H9 (cell line): ENCODE results near the gene EBLN2. TPM values are rescaled to one million over a fixed set of nuclear protein-coding genes. Genes with fewer than 3 reads are reported as not detected.

Experiments
- DNase-seq: peaks from one replicate; pipeline ENCODE4 v3.0.0-alpha.2; 2017
- H2AFZ ChIP-seq: one replicate; pipeline ENCODE4 v1.6.1; 2013; ENCODE audit warnings: mild to moderate bottlenecking, low read length, control low read depth, moderate library complexity
- H2AK5ac ChIP-seq: 2 replicates; pipeline ENCODE4 v1.6.1; 2013; ENCODE audit warnings: low read length, control low read depth, mixed read lengths; ENCODE audit not compliant: insufficient read length
- H2BK120ac ChIP-seq: one replicate; pipeline ENCODE4 v1.6.1; 2013; ENCODE audit warnings: low read depth, mild to moderate bottlenecking, low read length, control low read depth, inconsistent platforms; ENCODE audit not compliant: poor library complexity, severe bottlenecking
- H2BK12ac ChIP-seq: 2 replicates; pipeline ENCODE4 v1.6.1; 2013; ENCODE audit warnings: low read length, control low read depth, mixed read lengths, low read depth; ENCODE audit not compliant: insufficient read length
- H2BK15ac ChIP-seq: 2 replicates; pipeline ENCODE4 v1.6.1; 2013; ENCODE audit warnings: low read depth, low read length, control low read depth
- H2BK20ac ChIP-seq: one replicate; pipeline ENCODE4 v1.6.1; 2013; ENCODE audit warnings: low read depth, mild to moderate bottlenecking, low read length, control low read depth, inconsistent platforms; ENCODE audit not compliant: poor library complexity, severe bottlenecking
- H2BK5ac ChIP-seq: 2 replicates; pipeline ENCODE4 v1.6.1; 2013; ENCODE audit warnings: low read length, control low read depth, mixed read lengths; ENCODE audit not compliant: insufficient read length
- H3K14ac ChIP-seq: 2 replicates; pipeline ENCODE4 v1.6.1; 2013; ENCODE audit warnings: low read length, control low read depth; ENCODE audit not compliant: insufficient read depth
- H3K18ac ChIP-seq: 2 replicates; pipeline ENCODE4 v1.6.1; 2013; ENCODE audit warnings: low read depth, mild to moderate bottlenecking, mixed read lengths, low read length, control low read depth; ENCODE audit not compliant: insufficient read length
- H3K23ac ChIP-seq: 2 replicates; pipeline ENCODE4 v1.6.1; 2013; ENCODE audit warnings: low read length, control low read depth, mixed read lengths, low read depth; ENCODE audit not compliant: insufficient read length
- H3K23me2 ChIP-seq: 2 replicates; pipeline ENCODE4 v1.6.1; 2013; ENCODE audit warnings: low read depth, mild to moderate bottlenecking, mixed read lengths, low read length, control low read depth; ENCODE audit not compliant: insufficient read length, poor library complexity, severe bottlenecking
- H3K27ac ChIP-seq: 2 replicates; pipeline ENCODE4 v1.5.1; 2013; ENCODE audit warnings: low read length, control low read depth, mixed read lengths, low read depth; ENCODE audit not compliant: insufficient read length
- H3K27me3 ChIP-seq: 2 replicates; pipeline ENCODE4 v1.6.1; 2013; ENCODE audit warnings: low read length, control low read depth, inconsistent platforms; ENCODE audit not compliant: insufficient read depth
- H3K4ac ChIP-seq: 2 replicates; pipeline ENCODE4 v1.6.1; 2013; ENCODE audit warnings: low read depth, mild to moderate bottlenecking, control low read depth, inconsistent platforms, low read length, moderate library complexity
- H3K4me1 ChIP-seq: 2 replicates; pipeline ENCODE4 v1.6.1; 2013; ENCODE audit warnings: low read length, control low read depth, inconsistent platforms; ENCODE audit not compliant: insufficient read depth
- H3K4me2 ChIP-seq: 2 replicates; pipeline ENCODE4 v1.6.1; 2013; ENCODE audit warnings: low read length, control low read depth, mixed read lengths; ENCODE audit not compliant: insufficient read length, insufficient read depth
- H3K56ac ChIP-seq: 2 replicates; pipeline ENCODE4 v1.6.1; 2013; ENCODE audit warnings: low read depth, mild to moderate bottlenecking, mixed read lengths, low read length, control low read depth; ENCODE audit not compliant: insufficient read length
- H3K79me1 ChIP-seq: 2 replicates; pipeline ENCODE4 v1.6.1; 2013; ENCODE audit warnings: low read depth, mild to moderate bottlenecking, moderate library complexity, low read length, control low read depth, inconsistent platforms; ENCODE audit not compliant: insufficient read depth, poor library complexity, severe bottlenecking
- H3K79me2 ChIP-seq: 2 replicates; pipeline ENCODE4 v1.6.1; 2013; ENCODE audit warnings: low read length, control low read depth, inconsistent platforms; ENCODE audit not compliant: insufficient read depth
- H3K9ac ChIP-seq: 2 replicates; pipeline ENCODE4 v1.6.1; 2013; ENCODE audit warnings: low read length, control low read depth, mixed read lengths; ENCODE audit not compliant: insufficient read length; ENCODE audit errors: extremely low read depth
- H3K9me3 ChIP-seq: one replicate; pipeline ENCODE4 v1.6.1; 2013; ENCODE audit warnings: low read depth, low read length, inconsistent platforms; ENCODE audit not compliant: control insufficient read depth
- H3T11ph ChIP-seq: one replicate; pipeline ENCODE4 v1.6.1; 2013; ENCODE audit warnings: mild to moderate bottlenecking, low read length, control low read depth, inconsistent platforms
- H4K20me1 ChIP-seq: one replicate; pipeline ENCODE4 v1.6.1; 2013; ENCODE audit not compliant: control insufficient read depth, insufficient read length, insufficient read depth
- H4K5ac ChIP-seq: 2 replicates; pipeline ENCODE4 v1.6.1; 2013; ENCODE audit warnings: low read depth, mild to moderate bottlenecking, mixed read lengths, low read length, control low read depth; ENCODE audit not compliant: insufficient read length
- H4K8ac ChIP-seq: replicated peaks from 2 replicates; pipeline ENCODE4 v1.6.1; 2013; ENCODE audit warnings: low read length, control low read depth, mixed read lengths, low read depth; ENCODE audit not compliant: insufficient read length
- H4K91ac ChIP-seq: 2 replicates; pipeline ENCODE4 v1.6.1; 2013; ENCODE audit warnings: low read depth, mild to moderate bottlenecking, moderate library complexity, mixed read lengths, low read length, control low read depth; ENCODE audit not compliant: insufficient read length
- H3K27ac Mint-ChIP-seq, 3 experiments: 2 replicates in 2 of 3; 3 replicates in 1 of 3; pipeline ENCODE4 v1.8.0; 2020 to 2021; ENCODE audit warnings: mixed read lengths in 3 of 3, mild to moderate bottlenecking in 1 of 3, moderate library complexity in 1 of 3
- H3K27me3 Mint-ChIP-seq: 2 replicates; pipeline ENCODE4 v1.8.0; 2021; ENCODE audit warnings: low read depth, mild to moderate bottlenecking, moderate library complexity, mixed read lengths
- H3K36me3 Mint-ChIP-seq, 3 experiments: 2 replicates in 2 of 3; 3 replicates in 1 of 3; pipeline ENCODE4 v1.8.0; 2020 to 2021; ENCODE audit warnings: low read depth in 3 of 3, mixed read lengths in 3 of 3; ENCODE audit not compliant: insufficient read depth in 1 of 3
- H3K4me1 Mint-ChIP-seq, 2 experiments: 2 replicates each; pipeline ENCODE4 v1.8.0; 2020; ENCODE audit warnings: mixed read lengths in 2 of 2
- H3K4me3 Mint-ChIP-seq, 2 experiments: 2 replicates in 1 of 2; 3 replicates in 1 of 2; pipeline ENCODE4 v1.8.0; 2020 to 2021; ENCODE audit warnings: mild to moderate bottlenecking in 2 of 2, mixed read lengths in 2 of 2, moderate library complexity in 1 of 2
- H3K9me3 Mint-ChIP-seq, 2 experiments: 2 replicates in 1 of 2; 3 replicates in 1 of 2; pipeline ENCODE4 v1.8.0; 2020; ENCODE audit warnings: mild to moderate bottlenecking in 2 of 2, mixed read lengths in 2 of 2, moderate library complexity in 1 of 2
- WGBS: extraction: QIAGEN DNeasy Blood & Tissue Kit; methylation state at CpG from one replicate; pipeline ENCODE4 v1.1.7; 2013; ENCODE audit warnings: missing lambda C conversion rate, low lambda C conversion rate, mixed read lengths; ENCODE audit not compliant: insufficient read length; ENCODE audit errors: extremely low coverage; 5-methylcytosine and 5-hydroxymethylcytosine counted together
- total RNA-seq: library from RNA; stranded (reverse); gene quantifications from 2 replicates; pipeline ENCODE4 v1.2.1, GENCODE V29; 2021
- TF ChIP-seq, protein P1 (sequence below): fragments of 200-600 bp; sonication (generic); conservative IDR thresholded peaks from 3 replicates; pipeline ENCODE4 v1.8.0; 2021; ENCODE audit warnings: antibody characterized with exemption, mild to moderate bottlenecking

Gene EBLN2
- total RNA-seq, 1 experiment from 2014 or later, result 6.1 TPM

DNA sequence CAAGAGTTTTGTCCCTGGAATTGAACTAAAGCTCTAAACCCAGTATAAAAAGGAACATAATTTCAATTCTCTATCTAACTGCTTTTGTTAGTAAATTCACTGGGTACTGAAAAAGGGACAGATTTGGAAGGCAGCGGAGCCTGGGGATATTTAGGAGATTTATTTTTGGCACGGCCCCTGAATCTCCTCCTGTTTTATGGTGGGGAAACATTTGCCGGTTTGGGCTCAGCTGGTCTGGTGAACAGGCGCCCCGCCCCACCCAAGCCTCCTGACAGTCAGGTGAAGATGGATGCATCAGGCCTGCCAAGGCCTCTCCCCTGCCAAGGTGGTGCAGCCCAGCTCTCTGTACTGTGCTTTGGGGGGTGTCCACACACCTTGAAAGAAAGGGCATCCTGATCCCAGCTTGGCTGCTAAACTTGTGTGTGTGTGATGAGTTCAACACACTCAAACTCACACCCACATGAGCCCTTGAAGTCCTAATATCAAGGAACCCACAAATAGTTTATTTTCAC is 46.3 kb downstream of the EBLN2 start:
- H3K23ac ChIP-seq, result no peak overlapping the region
- no peaks in the 10 kb centered on the region for H3K27me3 ChIP-seq
- H3K4ac ChIP-seq, result no peak overlapping the region
- no peaks in the 10 kb centered on the region for H3K79me1 ChIP-seq
- no peak overlapping the region for H2BK12ac ChIP-seq
- no peak overlapping the region for H4K91ac ChIP-seq
- no peak overlapping the region for H2BK20ac ChIP-seq
- H3K36me3 Mint-ChIP-seq, result no peaks in the 10 kb centered on the region
- H2BK15ac ChIP-seq, result no peak overlapping the region
- DNase-seq, result no peak
- H2AK5ac ChIP-seq, result no peak overlapping the region
- WGBS, result no CpG with 5 or more reads among the region's 5 CpGs
- H3K23me2 ChIP-seq, result no peaks in the 10 kb centered on the region
- no peaks in the 10 kb centered on the region for H3K9me3 ChIP-seq
- no peak overlapping the region for H3K27ac ChIP-seq
- no peak overlapping the region for H2BK120ac ChIP-seq
- no peak overlapping the region for H3K56ac ChIP-seq
- H3K9ac ChIP-seq, result no peak overlapping the region
- no peak overlapping the region for H3K4me3 Mint-ChIP-seq
- H3K79me2 ChIP-seq, result no peaks in the 10 kb centered on the region
- H4K20me1 ChIP-seq, result no peaks in the 10 kb centered on the region
- H3K18ac ChIP-seq, result no peak overlapping the region
- no peak overlapping the region for H3K27ac Mint-ChIP-seq
- no peak overlapping the region for H2BK5ac ChIP-seq
- H4K5ac ChIP-seq, result no peak overlapping the region
- H3T11ph ChIP-seq, result no peak overlapping the region
- no peak overlapping the region for H3K4me2 ChIP-seq
- 0 out of 2 replicates have a peak, but pooled peaks cover 2% of the 10 kb centered on the region for H3K27me3 Mint-ChIP-seq
- H4K8ac ChIP-seq, result no peak overlapping the region
- TF ChIP-seq, protein P1, sequence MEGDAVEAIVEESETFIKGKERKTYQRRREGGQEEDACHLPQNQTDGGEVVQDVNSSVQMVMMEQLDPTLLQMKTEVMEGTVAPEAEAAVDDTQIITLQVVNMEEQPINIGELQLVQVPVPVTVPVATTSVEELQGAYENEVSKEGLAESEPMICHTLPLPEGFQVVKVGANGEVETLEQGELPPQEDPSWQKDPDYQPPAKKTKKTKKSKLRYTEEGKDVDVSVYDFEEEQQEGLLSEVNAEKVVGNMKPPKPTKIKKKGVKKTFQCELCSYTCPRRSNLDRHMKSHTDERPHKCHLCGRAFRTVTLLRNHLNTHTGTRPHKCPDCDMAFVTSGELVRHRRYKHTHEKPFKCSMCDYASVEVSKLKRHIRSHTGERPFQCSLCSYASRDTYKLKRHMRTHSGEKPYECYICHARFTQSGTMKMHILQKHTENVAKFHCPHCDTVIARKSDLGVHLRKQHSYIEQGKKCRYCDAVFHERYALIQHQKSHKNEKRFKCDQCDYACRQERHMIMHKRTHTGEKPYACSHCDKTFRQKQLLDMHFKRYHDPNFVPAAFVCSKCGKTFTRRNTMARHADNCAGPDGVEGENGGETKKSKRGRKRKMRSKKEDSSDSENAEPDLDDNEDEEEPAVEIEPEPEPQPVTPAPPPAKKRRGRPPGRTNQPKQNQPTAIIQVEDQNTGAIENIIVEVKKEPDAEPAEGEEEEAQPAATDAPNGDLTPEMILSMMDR, result no peak
- no peak overlapping the region for H2AFZ ChIP-seq
- no peak overlapping the region for H3K14ac ChIP-seq
- peaks cover 0 to 1% of the 10 kb centered on the region in 2 experiments; a peak in 1 of 5 replicates for H3K9me3 Mint-ChIP-seq
- H3K4me1 Mint-ChIP-seq, result peaks cover 9 to 12% of the 10 kb centered on the region in 2 experiments; a peak in 3 of 4 replicates
- no peaks in the 10 kb centered on the region for H3K4me1 ChIP-seq
